ENCODE measurements around the gene MAPK4. TPM values are rescaled to one million over a fixed set of nuclear protein-coding genes. Genes with fewer than 3 reads are reported as not detected.
"Not testable (repeated sequence)": the region's sequence is repeated elsewhere in the genome, so short reads cannot be mapped to it uniquely, and the experiment has no call there.

Gene MAPK4
- polyA plus RNA-seq, 1 experiment, result not detected

GRCh38 chr18:50569930-50570329, 10.0 kb downstream of the MAPK4 start:
- H3K36me3 ChIP-seq (ENCODE audit: control insufficient read depth, insufficient read depth, low read length), result no peaks in the 10 kb centered on the region
- POLR2A ChIA-PET, result no interaction called here
- no peak for DNase-seq (ENCODE audit: low read depth)
- CTCF ChIA-PET, result interaction anchor here (0.6 kb wide), 1 partner anchor 84 kb away, joined by 3 read pairs; no protein-coding TSS in a partner anchor
- no peak overlapping the region for H3K4me3 ChIP-seq (ENCODE audit: low read depth, low read length)
- H3K27me3 ChIP-seq (ENCODE audit: control insufficient read depth, insufficient read depth, low read length), result no peaks in the 10 kb centered on the region
- no peak for TF ChIP-seq CTCF (IDR thresholded peaks at IDR 0.05; ENCODE audit: insufficient read depth, low read depth, low read length)

GRCh38 chr18:50571606-50572005, 11.7 kb downstream of the MAPK4 start:
- DNase-seq (ENCODE audit: low read depth), result no peak
- ChIA-PET POLR2A (no interaction called here), CTCF (interaction anchor here (0.6 kb wide), 1 partner anchor 248 kb away, joined by 3 read pairs; the partner anchor contains the start of gene MRO)

GRCh38 chr18:50573196-50573595, 13.3 kb downstream of the MAPK4 start:
- H3K4me3 ChIP-seq (ENCODE audit: low read depth, low read length); H3K27me3 ChIP-seq (ENCODE audit: control insufficient read depth, insufficient read depth, low read length); CTCF ChIA-PET; H3K36me3 ChIP-seq (ENCODE audit: control insufficient read depth, insufficient read depth, low read length); POLR2A ChIA-PET; DNase-seq (ENCODE audit: low read depth): not testable (repeated sequence)

More at GRCh38 chr18:50571606-50572005, 11.7 kb downstream of the MAPK4 start:
- H3K27me3 ChIP-seq (ENCODE audit: control insufficient read depth, insufficient read depth, low read length), result no peaks in the 10 kb centered on the region
- no peak for TF ChIP-seq CTCF (IDR thresholded peaks at IDR 0.05; ENCODE audit: insufficient read depth, low read depth, low read length)
- no peak overlapping the region for H3K4me3 ChIP-seq (ENCODE audit: low read depth, low read length)
- no peaks in the 10 kb centered on the region for H3K36me3 ChIP-seq (ENCODE audit: control insufficient read depth, insufficient read depth, low read length)

GRCh38 chr18:50573679-50574078, 13.8 kb downstream of the MAPK4 start:
- Histone ChIP-seq H3K4me3 (ENCODE audit: low read depth, low read length) (no peak overlapping the region), H3K27me3 (ENCODE audit: control insufficient read depth, insufficient read depth, low read length) (no peaks in the 10 kb centered on the region), H3K36me3 (ENCODE audit: control insufficient read depth, insufficient read depth, low read length) (no peaks in the 10 kb centered on the region)
- no peak for DNase-seq (ENCODE audit: low read depth)
- ChIA-PET POLR2A (no interaction called here), CTCF (no interaction called here)
- no peak for TF ChIP-seq CTCF (IDR thresholded peaks at IDR 0.05; ENCODE audit: insufficient read depth, low read depth, low read length)

- Histone ChIP-seq H3K36me3 (ENCODE audit: control insufficient read depth, insufficient read depth, low read length) (no peaks in the 10 kb centered on the region), H3K4me3 (ENCODE audit: low read depth, low read length) (no peak overlapping the region), H3K27me3 (ENCODE audit: control insufficient read depth, insufficient read depth, low read length) (no peaks in the 10 kb centered on the region)
- DNase-seq (ENCODE audit: low read depth), result no peak
- POLR2A ChIA-PET, result no interaction called here
- CTCF ChIA-PET, result no interaction called here
- no peak for TF ChIP-seq CTCF (IDR thresholded peaks at IDR 0.05; ENCODE audit: insufficient read depth, low read depth, low read length)
Measured at GRCh38 chr18:50578030-50578429, 18.1 kb downstream of the MAPK4 start.

- CTCF ChIA-PET, result no interaction called here
- no peaks in the 10 kb centered on the region for H3K36me3 ChIP-seq (ENCODE audit: control insufficient read depth, insufficient read depth, low read length)
- no peak overlapping the region for H3K4me3 ChIP-seq (ENCODE audit: low read depth, low read length)
- no peak for TF ChIP-seq CTCF (IDR thresholded peaks at IDR 0.05; ENCODE audit: insufficient read depth, low read depth, low read length)
- POLR2A ChIA-PET, result no interaction called here
- no peaks in the 10 kb centered on the region for H3K27me3 ChIP-seq (ENCODE audit: control insufficient read depth, insufficient read depth, low read length)
- no peak for DNase-seq (ENCODE audit: low read depth)
Measured at GRCh38 chr18:50578651-50579050, 18.8 kb downstream of the MAPK4 start.
